NCI-H69 (cell line): ENCODE measurements around the gene KRTAP4-4.

ENCODE experiments used
- DNase-seq: peaks from one replicate; lab custom pipeline; 2025; lab: John Stamatoyannopoulos, UW

KRTAP4-4 gene

GRCh38 chr17:41111151-41111885, 49.2 kb downstream of the KRTAP4-4 start:
- no peak for DNase-seq
